Ammon's horn (tissue), 1 donor: ENCODE data around the gene ZGLP1.
A peak's percentile ranks its signal among the peaks of the same experiment; 100 is the strongest.

Source experiments
- DNase-seq: peaks from one replicate; pipeline ENCODE4 v3.0.0-alpha.2; 2016; ENCODE audit warnings: low spot score

ZGLP1 gene

DNA sequence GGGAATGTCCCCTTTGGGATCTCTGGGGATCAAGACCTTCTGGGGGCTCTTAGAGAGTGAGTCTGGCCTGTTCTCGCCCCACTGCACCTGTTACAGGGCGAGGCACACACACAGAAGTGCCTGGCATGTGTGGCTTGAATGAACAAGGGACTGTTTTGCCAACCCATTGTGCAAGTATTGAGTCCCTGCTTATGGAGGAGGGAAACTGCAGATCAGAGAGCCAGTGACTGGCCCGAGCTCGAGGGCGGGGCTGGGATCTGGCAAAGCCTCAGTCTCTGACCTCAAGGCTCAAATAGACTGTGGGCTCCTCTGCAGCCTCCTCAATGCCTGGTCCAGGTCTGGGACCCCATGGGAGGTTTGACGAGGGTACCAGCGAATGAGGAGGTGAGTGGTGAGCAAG is 18.2 kb upstream of the ZGLP1 start:
- no peak for DNase-seq

DNA sequence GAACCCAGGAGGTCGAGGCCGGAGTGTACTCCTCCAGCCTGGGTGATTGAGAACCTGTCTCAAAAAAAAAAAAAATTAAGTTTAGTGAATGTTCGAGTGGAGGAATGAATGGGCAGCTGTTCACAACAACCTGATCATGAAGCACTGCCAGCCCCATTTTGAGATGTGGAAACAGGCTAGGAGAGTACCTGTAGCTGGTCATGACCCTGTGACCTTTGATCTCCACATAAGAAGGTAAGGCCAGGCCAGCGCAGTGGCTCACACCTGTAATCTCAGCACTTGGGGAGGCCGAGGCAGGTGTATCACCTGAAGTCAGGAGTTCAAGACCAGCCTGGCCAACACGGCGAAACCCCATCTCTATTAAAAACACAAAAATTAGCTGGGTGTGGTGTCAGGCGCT is 16.1 kb upstream of the ZGLP1 start:
- DNase-seq, result no peak

DNA sequence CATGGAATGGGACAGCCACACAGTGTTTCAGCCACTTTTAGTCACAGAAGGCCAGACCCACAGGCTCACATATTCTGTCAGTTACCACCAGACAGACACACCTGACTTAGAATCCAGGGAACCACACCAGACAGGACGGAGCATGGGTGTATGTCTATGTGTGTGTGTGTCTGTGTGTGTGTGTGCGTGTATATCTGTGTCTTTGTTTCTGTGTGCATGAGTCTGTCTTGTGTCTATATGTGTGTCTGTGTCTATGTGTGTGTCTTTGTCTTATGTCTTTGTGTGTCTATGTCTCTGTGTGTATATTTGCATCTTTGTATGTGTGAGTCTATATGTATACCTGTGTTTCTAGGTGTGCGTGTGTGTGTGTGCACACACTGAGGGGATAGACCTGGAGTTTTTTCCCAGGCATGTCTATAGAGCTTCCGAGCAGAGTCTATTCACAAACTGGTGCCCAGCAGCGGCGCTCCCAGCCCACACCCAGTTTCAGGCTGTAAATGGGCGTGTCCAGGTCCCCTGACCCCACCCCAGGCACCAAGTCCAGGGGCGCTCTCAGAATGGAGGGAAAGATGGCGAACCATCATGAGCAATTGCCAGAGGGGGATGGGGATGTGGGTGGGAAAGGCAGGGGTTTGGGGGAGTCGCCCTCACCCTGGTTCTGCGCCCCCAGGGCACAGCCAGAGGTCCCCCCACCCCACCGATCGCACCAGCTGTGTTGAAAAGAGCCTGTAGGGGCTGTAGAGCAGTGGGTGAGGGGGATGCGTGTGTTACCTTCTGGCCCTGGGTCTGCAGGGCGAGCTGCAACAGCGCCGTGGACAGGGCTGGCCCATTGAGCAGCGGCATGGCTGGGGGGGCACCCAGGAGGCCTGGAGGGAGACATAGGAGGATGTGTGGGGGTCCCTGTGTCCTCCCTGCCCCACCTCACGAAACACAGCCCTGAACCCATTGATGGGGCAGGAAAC is 12.5 kb upstream of the ZGLP1 start:
- no peak for DNase-seq

DNA sequence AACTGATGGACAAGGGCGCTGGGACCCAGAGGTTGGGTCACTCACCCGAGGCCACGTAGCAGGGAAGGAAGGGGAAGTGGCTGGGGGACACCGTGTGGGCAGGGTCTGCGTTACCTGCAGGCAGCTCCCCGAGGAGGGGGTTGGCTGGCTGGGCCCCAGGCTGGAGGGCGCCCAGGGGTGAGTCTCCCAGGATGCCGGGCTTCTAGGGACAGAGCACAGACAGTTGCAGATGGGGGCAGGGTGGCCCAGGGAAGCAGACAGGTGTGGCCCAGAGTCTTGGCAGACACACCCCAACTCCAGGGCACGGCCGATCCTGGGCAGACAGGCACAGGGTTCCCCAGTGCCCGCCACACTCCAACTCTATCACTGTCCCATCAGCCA is 11.8 kb upstream of the ZGLP1 start:
- DNase-seq, result no peak

DNA sequence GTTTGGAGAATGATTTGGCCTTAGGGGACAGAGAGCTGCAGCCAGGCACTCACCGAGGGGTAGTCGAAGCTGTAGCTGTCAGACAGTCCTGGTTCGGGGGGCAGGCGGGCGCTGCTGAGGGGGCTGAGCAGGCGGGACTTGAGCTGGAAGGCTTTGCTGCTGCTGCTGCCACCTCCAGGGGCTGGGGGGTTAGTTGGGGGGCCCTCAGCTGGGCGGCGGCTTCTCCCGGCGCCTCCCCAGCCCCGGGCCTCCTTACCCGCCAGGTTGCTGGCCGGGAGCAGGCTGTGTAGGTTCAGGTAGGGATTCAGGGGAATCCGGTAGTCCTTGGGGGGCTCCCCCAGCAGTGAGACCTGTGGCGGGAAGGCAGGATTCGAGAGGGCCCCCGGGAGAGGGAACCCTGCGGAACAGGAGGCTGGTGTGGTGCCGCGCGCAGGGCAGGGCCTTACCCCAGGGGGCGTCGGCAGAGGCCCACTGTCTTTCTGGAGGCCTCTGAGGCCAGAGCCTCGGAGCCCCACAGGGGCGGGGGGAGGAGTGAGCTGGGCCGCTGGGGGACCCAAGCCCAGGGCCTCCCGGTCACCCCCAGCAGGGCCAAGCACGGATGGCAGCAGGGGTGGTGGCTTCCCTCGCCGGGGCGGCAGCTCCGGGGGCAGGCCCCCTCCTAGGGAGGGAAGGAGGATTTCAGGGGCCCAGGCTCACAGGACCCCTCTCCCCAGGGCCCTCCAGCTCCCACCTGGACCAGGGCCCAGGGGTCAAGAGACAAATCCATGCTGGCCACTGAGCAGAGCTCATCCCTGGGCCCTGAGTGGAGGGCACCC is 11.2 kb upstream of the ZGLP1 start:
- no peak for DNase-seq

DNA sequence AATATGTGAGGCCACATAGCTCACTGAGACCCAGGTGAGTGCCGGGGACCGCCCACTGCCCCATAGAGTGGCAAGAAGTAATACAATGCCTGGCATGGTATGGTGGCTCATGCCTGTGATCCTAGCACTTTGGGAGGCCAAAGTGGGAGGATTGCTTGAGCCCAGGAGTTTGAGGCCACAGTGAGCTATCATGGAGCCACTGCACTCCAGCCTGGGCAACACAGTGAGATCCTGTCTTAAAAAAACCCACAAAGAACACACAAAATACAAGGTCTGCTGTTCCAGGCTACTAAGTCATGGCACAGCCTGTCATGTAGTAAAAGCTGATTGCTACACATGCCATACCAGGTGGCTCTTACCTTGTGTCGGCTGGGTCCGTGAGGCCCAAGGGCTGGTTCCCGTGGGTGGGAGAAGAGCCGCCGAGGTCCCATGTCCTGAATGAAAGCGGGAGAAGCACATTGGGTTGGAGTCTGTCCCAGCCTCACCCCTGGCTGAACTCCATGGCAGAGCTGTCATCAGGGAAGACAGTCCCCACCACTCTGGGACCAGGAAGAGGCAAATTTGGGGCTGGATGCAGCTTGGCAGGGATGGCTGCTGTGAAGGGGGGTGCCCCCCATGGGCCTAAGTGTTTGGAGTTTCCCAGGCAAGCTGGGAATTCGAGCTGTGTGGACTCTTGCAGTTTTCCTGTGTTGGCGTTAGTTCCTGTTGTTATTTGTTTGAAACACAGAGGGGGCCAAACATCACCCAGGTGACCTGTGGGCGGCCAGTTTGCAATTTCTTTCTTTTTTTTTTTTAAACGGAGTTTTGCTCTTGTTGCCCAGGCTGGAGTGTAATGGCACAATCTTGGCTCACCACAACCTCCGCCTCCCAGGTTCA is 9.4 kb upstream of the ZGLP1 start:
- no peak for DNase-seq

DNA sequence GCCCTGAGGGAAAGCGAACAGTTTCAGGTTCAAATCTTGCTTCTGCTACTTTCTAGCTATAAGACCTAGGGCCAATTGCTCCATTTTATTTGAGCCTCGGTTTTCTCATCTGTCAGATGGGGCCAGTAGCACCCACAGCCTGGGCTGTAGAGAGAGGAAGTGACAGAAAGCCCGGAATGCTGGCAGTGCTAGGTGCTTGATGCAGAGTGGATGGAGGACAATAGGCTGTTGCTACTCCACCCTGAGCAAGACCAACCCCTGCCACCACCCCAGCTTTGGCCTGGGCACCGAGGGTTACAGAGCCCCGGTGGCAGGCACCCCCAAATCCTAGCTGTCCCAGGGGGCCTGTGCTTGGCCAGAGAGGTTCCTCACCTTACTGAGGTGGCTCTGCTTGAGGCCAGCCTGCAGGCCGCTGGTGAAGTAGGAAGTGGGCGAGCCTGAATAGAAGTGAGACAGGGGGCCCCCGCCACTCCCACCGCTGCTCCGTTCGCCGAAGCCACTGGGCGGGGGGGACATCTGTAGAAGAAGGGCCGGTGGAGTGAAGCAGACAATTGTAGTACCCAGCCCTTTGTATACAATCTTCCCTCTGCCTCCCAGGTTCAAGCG is 8.3 kb upstream of the ZGLP1 start:
- no peak for DNase-seq

DNA sequence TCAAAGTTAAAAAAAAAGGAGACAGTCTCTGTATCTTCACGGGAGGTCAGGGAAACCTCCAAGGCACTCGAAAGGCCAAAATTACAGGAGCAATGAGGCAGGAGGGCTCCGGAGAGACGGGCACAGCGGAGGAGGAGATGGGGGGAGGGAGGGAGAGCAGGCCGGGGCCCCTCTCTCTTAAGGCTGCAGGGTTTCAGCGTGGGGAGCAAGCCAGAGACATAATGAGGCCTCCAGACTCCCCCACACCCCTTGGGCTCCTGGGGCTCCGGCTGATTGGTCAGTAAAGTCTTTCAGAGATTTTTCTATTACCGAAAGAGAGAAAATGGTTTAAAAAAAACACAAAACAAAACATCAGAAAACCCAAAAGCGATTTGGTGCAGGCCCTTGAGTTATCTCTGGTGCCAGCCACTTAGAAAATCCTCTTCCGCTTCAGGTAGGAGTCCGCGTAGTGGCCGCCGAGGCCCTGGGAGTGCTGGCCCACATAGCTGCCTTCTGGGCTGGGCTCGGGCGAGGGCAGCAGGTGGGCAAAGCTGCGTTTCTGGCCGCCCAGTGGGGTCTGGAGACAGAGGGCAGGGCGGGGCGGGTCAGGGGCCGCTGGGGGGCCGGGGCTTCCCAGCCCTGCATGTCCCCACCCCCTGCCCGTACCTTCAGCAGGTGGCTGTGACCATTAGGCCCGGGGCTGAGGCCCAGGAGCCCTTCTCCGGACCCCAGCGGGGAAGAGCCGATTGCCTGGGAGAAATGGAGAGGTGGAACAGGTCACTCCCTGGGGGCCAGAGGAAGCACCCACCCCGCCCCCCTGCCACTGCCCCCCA is 7.6 kb upstream of the ZGLP1 start:
- DNase-seq, result no peak

DNA sequence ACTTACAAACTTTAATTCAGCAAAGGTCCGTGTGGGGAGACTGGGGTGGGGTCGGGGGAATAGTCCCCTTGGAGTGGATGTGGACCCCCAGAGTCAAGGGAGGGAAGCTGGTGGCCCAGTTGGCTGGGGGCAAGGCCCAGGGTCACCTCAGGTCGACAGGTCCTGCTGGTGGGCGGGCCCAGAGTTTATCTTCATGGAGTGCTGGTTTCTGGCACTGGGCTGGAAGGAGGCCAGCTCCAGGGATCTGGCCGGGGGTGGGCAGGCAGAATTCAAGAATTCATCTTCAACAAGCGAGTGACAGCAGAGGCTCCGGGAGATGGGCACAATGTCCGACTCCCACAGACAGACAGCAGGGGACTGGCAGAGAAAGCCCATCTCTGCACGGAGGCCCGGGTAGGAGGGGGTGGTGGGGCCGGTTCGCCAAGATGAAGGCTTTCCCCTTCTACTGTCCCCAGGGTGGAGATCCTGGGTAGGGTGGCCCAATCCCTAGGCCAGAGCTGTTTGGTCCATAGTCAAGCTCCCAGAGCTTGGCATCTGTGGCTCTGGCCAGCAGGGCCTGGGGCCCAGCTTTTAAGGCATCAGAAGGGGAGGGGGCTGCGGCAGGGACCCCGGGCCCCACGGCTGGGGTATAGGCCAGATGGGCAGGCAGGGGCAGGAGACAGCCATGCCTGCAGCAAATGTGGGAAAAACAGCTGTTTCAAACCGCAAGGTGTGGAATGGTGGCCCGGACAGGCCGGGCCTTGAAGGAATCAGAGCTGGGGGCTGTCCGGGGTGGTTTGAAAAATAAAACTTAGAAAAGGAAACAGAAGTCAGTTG is 6.8 kb upstream of the ZGLP1 start:
- no peak for DNase-seq

DNA sequence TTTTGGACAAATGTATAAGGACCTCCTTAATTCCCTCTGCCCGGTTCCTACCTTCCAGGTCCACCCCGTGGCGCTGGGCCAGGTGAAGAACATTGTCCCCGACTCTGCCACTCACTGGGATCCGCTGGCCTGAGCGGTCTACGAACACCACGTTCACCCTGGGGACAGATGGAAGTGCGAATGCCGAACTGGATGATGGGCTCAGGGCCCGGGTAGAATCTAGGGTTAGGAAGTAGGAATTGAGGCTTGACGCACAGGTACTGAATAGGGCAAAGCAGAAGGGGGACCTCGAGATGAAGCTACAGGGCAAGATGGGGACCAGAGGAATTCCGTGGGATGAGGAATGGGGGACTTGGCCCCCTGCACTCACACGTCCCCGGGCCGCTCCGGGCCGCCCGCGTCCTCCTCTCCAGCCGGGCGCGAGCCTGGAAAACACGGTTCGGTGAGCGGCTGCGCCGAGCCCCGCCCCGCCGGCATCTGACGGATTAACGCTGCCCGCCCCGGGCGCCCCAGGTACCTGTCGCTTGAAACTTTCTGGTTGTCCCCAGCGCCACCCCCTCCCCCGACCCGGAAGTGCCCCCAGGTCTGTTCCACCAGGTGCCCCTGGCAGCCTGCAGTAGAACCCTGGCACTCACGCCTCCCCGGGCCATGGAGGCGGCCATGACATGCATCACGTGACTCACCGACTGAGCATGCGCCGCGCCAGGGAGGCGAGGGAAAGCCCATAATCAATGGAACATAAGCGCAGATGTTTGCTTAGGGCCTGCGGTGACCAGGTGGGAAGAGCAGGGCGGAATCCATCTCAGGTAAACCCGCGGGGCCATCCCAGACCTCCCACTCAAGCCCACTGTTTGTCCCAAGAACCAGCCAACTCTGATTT is 6.0 kb upstream of the ZGLP1 start, which contains the start of gene FDX2:
Gene FDX2, minus strand, starts transcription at position 681 of the 880 bp plus-strand sequence. Its CDS starts 19 bp downstream, at position 662.
- DNase-seq, result peak; percentile 92

DNA sequence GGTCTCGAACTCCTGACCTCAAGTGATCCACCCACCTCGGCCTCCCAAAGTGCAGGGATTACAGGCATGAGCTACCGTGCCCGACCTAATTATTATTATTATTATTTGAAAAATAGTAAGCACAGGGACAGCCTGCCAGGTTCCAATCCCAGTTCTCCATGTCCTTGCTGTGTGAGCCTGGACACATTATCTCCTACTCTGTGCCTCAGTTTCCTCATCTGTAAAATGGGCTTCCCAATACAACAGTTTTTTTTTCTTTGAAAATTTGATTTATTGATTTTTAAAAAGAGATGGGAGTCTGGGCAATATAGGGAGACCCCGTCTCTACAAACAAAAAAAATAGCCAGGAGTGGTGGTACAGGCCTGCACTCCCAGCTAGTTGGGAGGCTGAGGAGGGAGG is 3.3 kb downstream of the ZGLP1 start:
- DNase-seq, result no peak

DNA sequence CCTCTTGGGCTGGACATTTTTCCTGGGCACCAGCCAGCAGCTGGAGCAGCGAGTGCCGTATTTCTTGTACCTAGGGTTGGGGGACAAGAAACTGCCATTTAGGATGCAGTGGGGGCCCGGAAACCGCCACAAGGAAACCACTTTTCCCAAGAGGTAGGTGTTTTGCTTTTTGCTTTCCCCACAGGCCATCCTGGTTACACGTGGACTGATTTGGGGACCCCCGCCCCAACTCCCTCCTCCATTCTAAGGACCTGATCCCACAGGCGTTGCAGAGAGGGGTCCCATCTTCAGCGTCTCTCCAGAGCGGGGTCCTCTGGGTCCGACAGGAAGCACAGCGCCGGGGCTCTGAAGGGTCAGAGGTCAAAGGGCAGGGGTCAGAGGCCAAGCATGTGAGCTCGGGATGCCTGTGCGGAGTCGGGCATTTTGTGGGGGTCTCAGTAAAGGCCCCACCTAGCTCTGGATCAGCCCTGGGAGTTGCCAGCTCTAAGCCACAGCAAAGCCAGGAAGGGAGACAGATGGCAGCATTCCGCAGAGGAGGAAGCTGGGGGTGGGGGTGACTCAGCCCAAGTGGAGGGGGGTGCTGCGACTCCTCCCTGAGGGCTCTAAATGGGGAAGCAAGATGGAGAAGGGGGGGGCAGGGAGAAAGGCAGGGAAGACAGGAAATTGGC is 4.3 kb downstream of the ZGLP1 start:
- peak; percentile 79 for DNase-seq

DNA sequence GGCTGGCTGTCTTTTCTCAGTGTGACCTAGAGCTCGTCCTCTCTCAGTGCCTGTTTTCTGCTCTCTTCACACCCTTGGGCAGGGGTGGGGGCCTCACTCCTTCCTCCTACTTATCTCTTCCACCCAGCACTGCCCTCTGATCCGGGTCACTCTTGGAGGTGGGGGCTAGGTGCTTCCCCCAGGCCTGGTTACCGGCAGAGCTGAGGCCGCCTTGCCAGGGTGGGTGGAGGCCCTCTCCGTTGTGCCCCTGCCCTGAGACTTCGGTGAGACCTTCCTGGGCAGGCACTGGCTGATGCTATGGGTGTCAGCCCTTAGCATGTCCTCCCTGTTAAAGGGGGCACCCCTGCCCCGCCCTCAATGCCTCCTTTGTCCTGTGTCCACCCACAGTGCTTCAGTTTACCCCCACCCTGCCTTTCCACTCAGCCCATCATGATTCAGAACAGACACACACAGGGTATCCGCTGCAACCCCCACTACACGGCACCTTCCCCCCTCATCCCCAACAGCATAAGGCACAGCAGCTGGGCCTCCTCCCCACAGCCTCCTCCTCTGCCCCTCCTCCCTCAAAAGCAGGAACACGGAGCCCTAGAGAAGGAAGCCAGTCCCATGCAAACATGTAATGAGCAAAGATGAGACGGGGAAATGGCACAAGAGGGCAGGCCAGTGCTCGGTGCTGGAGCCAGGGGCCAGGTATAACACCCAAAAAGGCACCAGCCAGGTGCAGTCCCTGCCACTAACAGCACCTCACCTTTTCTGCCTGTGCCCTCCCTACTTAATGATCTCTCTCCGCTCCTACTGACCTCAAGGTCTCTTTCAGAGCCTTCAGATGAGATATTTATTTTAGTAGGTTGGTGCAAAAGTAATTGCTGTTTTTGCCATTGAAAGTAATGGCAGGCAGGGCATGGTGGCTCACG is 9.8 kb downstream of the ZGLP1 start:
- DNase-seq, result peak; percentile 73

DNA sequence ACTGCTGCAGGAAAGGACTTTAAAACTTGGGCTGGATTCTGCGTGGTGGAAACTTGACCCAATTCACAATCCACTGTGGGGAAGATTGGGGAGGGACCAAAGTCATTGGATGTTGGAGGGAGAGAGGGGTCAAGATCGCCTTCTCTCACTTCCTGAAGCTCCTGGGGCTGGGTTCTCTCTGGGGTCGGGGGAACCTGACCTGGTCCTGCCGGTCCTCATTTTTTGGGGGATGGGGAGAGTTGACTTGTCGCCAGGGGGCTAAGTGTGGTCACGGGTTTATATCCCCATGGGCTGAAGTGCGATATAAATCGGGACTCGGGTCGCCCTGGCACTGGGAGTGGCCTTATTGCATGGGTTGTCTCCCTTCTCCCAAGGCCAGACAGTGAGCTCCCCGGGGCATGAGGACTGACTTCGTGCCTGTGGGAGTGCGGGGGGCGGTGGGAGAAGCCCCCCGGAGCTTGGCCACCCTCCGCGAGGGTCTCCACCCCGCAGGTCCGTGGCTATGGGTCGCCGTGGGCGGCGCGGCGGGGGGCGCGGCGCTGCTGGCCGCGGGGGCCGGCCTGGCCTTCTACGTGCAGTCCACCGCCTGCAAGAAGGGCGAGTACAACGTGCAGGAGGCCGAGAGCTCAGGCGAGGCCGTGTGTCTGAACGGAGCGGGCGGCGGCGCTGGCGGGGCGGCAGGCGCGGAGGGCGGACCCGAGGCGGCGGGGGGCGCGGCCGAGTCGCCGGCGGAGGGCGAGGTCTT is 13.6 kb downstream of the ZGLP1 start:
- DNase-seq, result no peak

DNA sequence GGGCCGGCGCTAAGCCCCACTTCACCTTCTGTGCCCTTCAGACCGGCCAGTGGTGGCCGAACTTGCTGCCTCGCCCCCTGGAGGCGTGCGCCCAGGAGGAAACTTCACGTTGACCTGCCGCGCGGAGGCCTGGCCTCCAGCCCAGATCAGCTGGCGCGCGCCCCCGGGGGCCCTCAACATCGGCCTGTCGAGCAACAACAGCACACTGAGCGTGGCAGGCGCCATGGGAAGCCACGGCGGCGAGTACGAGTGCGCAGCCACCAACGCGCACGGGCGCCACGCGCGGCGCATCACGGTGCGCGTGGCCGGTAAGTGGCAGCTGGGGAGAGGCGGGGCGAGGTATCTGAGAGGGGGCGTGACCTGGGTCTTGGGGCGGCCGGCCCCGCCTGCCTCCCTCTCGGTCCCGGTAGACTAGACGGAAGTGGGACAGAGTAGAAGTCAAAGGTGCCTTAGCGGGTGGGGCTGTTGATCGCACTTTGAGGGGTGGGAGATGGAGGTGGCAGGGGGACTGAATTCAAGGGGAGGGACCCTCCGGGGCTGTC is 14.2 kb downstream of the ZGLP1 start:
- no peak for DNase-seq

DNA sequence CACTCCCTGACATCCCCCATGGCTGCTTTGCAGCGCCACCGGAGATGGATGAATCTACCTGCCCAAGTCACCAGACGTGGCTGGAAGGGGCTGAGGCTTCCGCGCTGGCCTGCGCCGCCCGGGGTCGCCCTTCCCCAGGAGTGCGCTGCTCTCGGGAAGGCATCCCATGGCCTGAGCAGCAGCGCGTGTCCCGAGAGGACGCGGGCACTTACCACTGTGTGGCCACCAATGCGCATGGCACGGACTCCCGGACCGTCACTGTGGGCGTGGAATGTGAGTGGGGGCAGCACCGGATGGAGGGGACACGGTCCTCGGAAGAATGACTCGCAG is 15.3 kb downstream of the ZGLP1 start:
- DNase-seq, result no peak
